ENCODE results near the gene OGFOD2. TPM values are rescaled to one million over a fixed set of nuclear protein-coding genes. Genes with fewer than 3 reads are reported as not detected.
"Not testable (repeated sequence)": the region's sequence is repeated elsewhere in the genome, so short reads cannot be mapped to it uniquely, and the experiment has no call there.

OGFOD2 gene
- total and polyA plus RNA-seq, 8 donors, result 14.2 to 20.8 (median 17.5) TPM

DNA sequence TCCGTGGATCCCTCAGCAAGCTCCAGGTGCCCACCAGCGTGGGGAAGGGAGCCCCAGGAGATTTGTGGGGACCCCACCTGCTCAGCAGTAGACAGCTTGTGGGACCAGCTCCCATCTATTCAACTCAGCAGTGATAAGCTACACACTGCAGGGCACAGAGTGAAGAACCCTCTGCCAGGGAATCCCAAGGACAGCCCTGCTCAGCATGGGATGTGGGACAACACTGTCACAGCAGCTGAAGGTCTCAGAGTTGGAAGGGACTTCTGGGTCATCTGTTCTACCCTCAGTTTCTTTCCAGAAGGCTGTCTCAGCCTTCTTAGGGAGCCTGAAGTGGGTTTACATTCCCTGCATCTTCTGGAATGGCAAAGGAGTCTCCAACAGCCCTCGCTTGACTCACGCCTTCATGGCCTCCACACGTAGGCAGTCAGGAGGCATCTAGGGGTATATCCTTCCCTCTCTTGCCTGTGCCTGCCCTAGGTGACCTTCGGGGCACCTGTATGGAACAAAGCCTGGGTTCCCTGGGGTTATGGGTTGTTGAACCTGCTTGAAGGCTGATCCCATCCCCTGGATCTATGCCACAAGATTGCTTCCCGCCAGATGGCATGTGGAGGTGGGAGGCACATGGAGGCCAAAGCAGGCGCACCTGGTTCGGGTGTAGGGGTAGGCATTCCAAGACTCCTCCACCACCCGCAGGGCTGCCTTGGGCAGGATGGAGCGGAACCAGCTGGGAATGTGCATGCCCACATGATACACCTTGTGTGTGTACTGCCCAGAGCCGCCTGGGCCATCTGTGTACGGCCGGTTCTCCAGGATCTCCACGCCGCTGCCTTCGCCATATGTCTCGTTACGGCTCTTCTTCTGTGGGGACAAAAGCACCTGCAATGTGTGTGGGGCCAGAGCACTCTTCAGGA lies 38.4 kb downstream of the OGFOD2 start:
- Histone ChIP-seq H3K27ac (no peak overlapping the region), H3K4me1 (no peaks in the 10 kb centered on the region), H3K9me3 (no peaks in the 10 kb centered on the region), H3K27me3 (no peaks in the 10 kb centered on the region), H3K4me3 (no peak overlapping the region), H3K36me3 (peaks cover 0 to 47% of the 10 kb centered on the region in 2 donors)
- ATAC-seq, result no peak
- intact Hi-C loops (cut with DNase I), result no loop called here
- DNase-seq, result no peak
- TF ChIP-seq, protein P1, sequence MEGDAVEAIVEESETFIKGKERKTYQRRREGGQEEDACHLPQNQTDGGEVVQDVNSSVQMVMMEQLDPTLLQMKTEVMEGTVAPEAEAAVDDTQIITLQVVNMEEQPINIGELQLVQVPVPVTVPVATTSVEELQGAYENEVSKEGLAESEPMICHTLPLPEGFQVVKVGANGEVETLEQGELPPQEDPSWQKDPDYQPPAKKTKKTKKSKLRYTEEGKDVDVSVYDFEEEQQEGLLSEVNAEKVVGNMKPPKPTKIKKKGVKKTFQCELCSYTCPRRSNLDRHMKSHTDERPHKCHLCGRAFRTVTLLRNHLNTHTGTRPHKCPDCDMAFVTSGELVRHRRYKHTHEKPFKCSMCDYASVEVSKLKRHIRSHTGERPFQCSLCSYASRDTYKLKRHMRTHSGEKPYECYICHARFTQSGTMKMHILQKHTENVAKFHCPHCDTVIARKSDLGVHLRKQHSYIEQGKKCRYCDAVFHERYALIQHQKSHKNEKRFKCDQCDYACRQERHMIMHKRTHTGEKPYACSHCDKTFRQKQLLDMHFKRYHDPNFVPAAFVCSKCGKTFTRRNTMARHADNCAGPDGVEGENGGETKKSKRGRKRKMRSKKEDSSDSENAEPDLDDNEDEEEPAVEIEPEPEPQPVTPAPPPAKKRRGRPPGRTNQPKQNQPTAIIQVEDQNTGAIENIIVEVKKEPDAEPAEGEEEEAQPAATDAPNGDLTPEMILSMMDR (IDR thresholded peaks at IDR 0.05), result no peak

DNA sequence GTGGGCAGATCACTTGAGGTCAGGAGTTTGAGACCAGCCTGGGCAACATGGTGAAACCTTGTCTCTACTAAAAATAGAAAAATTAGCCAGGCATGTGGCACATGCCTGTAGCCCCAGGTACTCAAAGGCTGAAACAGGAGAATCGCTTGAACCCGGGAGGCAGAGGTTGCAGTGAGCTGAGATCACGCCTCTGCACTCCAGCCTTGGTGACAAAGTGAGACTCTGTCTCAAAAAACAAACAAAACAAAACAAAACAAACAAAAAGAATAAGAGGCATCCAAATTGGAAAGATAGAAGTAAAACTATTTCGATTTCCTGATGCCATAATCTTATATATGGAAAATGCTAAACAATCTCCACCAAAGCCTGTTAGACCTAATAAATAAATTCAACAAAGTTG lies 39.4 kb downstream of the OGFOD2 start:
- H3K27ac ChIP-seq; intact Hi-C loops (cut with DNase I); H3K4me3 ChIP-seq; H3K4me1 ChIP-seq; ATAC-seq; DNase-seq; H3K27me3 ChIP-seq; H3K9me3 ChIP-seq: not testable (repeated sequence)
- H3K36me3 ChIP-seq, result peaks cover 0 to 37% of the 10 kb centered on the region in 2 donors

DNA sequence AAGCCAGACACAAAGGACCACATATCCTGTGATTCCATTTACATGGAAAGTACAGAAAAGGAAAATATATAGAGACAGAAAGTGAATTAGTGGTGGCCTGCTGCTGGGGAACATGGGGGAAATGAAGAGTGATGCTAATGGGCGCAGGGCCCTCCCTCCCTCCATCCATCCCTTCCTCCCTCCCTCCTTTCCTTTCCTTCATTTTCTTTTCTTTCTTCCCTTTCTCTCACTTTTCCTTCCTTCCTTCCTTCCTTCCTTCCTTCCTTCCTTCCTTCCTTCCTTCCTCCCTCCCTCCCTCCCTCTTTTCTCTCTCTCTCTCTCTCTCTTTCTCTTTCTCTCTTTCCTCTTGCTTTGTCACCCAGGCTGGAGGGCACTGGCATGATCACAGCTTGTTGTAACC lies 42.7 kb downstream of the OGFOD2 start:
- no peaks in the 10 kb centered on the region for H3K9me3 ChIP-seq
- peaks cover 0 to 4% of the 10 kb centered on the region in 2 donors for H3K4me1 ChIP-seq
- no peak for ATAC-seq
- peaks cover 0 to 10% of the 10 kb centered on the region in 2 donors for H3K36me3 ChIP-seq
- no peak overlapping the region for H3K27ac ChIP-seq
- no peaks in the 10 kb centered on the region for H3K27me3 ChIP-seq
- intact Hi-C loops (cut with DNase I), result no loop called here
- H3K4me3 ChIP-seq, result no peak overlapping the region
- TF ChIP-seq, protein P1 (IDR thresholded peaks at IDR 0.05), result no peak
- no peak for DNase-seq

DNA sequence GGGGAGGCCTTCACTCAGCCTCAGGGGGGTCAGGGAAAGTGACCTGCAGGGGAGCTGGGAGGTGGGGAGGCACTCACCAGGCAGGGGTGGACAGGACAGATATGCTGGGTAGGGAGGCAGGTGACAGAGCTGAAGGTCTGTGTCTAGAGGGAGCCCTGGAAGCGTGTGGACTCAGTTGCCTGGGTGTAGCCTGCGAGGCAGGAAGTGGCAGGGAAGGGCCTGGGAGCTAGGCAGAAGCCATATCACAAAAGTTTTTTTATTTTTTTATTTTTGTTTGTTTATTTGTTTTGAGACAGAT lies 44.7 kb downstream of the OGFOD2 start:
- intact Hi-C loops (cut with DNase I), result no loop called here
- ATAC-seq, result peak; percentile 28

GRCh38 chr12:123021688-123022604 lies 46.9 kb downstream of the OGFOD2 start:
- H3K4me1 ChIP-seq, result peaks cover 0 to 4% of the 10 kb centered on the region in 2 donors
- intact Hi-C loops (cut with DNase I), result no loop called here
- no peak for ATAC-seq
- DNase-seq, result no peak
- H3K27ac ChIP-seq, result no peak overlapping the region
- no peaks in the 10 kb centered on the region for H3K9me3 ChIP-seq
- H3K36me3 ChIP-seq, result peaks cover 0 to 8% of the 10 kb centered on the region in 2 donors
- no peak overlapping the region for H3K4me3 ChIP-seq
- no peaks in the 10 kb centered on the region for H3K27me3 ChIP-seq
- TF ChIP-seq, protein P1 (IDR thresholded peaks at IDR 0.05), result no peak

More for the DNA sequence above, 44.7 kb downstream of the OGFOD2 start:
- TF ChIP-seq, protein P1 (IDR thresholded peaks at IDR 0.05), result no peak
- DNase-seq, result no peak
- no peaks in the 10 kb centered on the region for H3K9me3 ChIP-seq
- no peaks in the 10 kb centered on the region for H3K27me3 ChIP-seq
- no peaks in the 10 kb centered on the region for H3K36me3 ChIP-seq
- H3K4me3 ChIP-seq, result no peak overlapping the region
- peaks cover 0 to 4% of the 10 kb centered on the region in 2 donors for H3K4me1 ChIP-seq
- H3K27ac ChIP-seq, result peak overlapping the region in 1 of 2 donors; percentile 48

Measured in left lung (tissue), 10 donors.